ENCODE data around the gene ICAM5. TPM values are rescaled to one million over a fixed set of nuclear protein-coding genes. Genes with fewer than 3 reads are reported as not detected.
A peak's percentile ranks its signal among the peaks of the same experiment; 100 is the strongest.

ICAM5 gene
- total and polyA plus RNA-seq, 9 of the 15 experiments (the other 6 are each of a cell fraction or from before 2014, with no cell fraction given): 0.10 to 114 (median 13.7) TPM

DNA sequence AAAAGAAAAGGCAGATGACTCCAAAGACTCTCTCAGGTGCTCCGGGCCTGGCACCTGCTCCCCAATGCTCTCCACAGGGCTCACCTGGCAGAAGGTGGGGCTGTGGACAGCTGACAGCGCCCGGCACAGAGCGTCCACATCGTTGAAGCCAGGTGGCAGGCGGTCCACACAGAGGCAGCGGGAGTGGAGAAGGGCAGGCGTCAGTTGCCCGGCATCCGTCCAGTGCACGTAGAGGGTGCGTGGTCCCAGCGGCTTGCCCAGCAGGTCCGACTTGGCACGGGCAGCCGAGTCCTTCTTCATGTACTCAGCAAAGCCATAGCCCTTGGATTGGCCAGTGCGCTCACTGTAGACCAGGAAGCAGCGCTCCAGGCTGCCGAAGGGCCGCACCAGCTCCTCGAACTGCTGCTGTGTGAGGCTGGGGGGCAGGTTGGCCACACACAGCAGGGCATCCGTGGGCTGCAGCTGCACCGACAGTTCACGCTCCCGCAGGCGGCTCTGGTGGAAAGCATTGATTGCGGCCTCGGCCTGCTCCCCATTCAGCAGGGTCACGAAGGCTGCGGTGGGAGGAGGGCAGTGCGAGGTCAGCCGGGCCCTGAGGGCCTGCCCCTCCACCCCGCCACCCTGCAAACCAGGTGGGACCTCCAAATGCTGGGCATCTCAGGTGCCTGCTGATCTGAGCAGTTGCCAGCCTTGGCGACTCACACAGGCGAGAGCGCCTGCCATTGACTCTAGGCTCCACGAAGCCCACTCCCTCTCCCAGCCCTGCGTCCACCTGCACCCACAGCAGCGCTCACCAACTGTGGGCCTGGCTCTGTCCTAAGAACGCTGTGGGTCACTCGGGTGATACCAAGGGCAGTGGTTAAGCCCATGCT, 39.0 kb downstream of the ICAM5 start:
- in situ Hi-C loops (cut with MboI) (no loop called here), intact Hi-C loops (cut with micrococcal nuclease) (no loop called here)
- H3K79me2 ChIP-seq (ENCODE audit: control insufficient read depth, insufficient read depth, low read length): peaks cover 62% of the 10 kb centered on the region
- 95% methylated on average over 36 of the region's 41 CpGs for WGBS (ENCODE audit: insufficient coverage, low coverage, missing lambda C conversion rate)
- no peak for ATAC-seq
- TSS peak; percentile 0 for BruUV-seq (replicated peaks)
- H2AFZ ChIP-seq (ENCODE audit: low read depth, low read length): no peak overlapping the region
- peak overlapping the region in 1 of 2 experiments; percentile 61; a peak in 2 of 4 replicates for H3K9ac ChIP-seq (ENCODE audit: insufficient read depth in 1 of 2, low read depth in 2 of 2, low read length in 2 of 2)
- POLR2A ChIA-PET: interaction anchor here (0.6 to 1.2 kb wide), 2 partner anchors 30 to 39 kb away, joined by 3 to 4 read pairs; partner anchors contain the start of gene ICAM5
- peaks cover 82% of the 10 kb centered on the region for H3K36me3 ChIP-seq (ENCODE audit: control insufficient read depth, insufficient read depth, low read length)
- CTCF ChIA-PET (ENCODE audit: low intra/inter-chr PET ratio): no interaction called here
- H3K4me3 ChIP-seq: no peak overlapping the region
- peaks cover 10% of the 10 kb centered on the region; the same call in 1 of the 2 replicates for H4K20me1 ChIP-seq (replicated peaks; ENCODE audit: control insufficient read depth, insufficient read depth, low read length)
- H3K27ac ChIP-seq (ENCODE audit: extremely low read depth, low read depth, low read length): no peak overlapping the region
- no peak for FAIRE-seq
- H3K4me2 ChIP-seq (ENCODE audit: insufficient read depth, low read length): no peak overlapping the region
- no peaks in the 10 kb centered on the region for H3K27me3 ChIP-seq (ENCODE audit: control insufficient read depth in 2 of 2, insufficient read depth in 2 of 2, low read length in 2 of 2)
- no peaks in the 10 kb centered on the region for H3K9me1 ChIP-seq (ENCODE audit: control insufficient read depth, insufficient read depth, low read length)
- peaks cover 7 to 29% of the 10 kb centered on the region in 2 experiments; a peak in 4 of 5 replicates for H3K4me1 ChIP-seq (replicated peaks in 1 of 2; ENCODE audit: control insufficient read depth in 2 of 2, insufficient read depth in 2 of 2, low read length in 2 of 2)
- no peaks in the 10 kb centered on the region for H3K9me3 ChIP-seq (replicated peaks; ENCODE audit: control insufficient read depth, insufficient read depth, low read depth, low read length)
- peak; percentile 71 for TF ChIP-seq RBFOX2 (IDR thresholded peaks at IDR 0.05; ENCODE audit: low read depth, low read length)
- TF ChIP-seq RBM22 (IDR thresholded peaks at IDR 0.05; ENCODE audit: low read depth, low read length, poor library complexity, severe bottlenecking): peak; percentile 49
- no peak for TF ChIP-seq ZNF121 (CRISPR knock-in tag; conservative IDR thresholded peaks at IDR 0.05)
- TF ChIP-seq POLR2G (IDR thresholded peaks at IDR 0.05; ENCODE audit: low read depth, low read length): peak; percentile 55
- DNase-seq (ENCODE audit: extremely low read depth in 1 of 4, low spot score in 3 of 4): no peak

Data from K562 (cell line).